PFSK-1 (cell line): ENCODE data around the gene PLEK2.

ENCODE experiments used
- FOXP2 ChIP-seq: optimal IDR thresholded peaks from 2 replicates; pipeline ENCODE3; 2011; ENCODE audit warnings: borderline replicate concordance, control low read depth, inconsistent platforms; ENCODE audit not compliant: insufficient read depth; ENCODE audit errors: extremely low read length, extremely low read depth
- POLR2AphosphoS5 ChIP-seq: IDR thresholded peaks from 2 replicates; pipeline ENCODE4 v1.6.1; 2012; ENCODE audit warnings: low read depth, mild to moderate bottlenecking, control low read depth, low read length, moderate library complexity
- SIN3A ChIP-seq: IDR thresholded peaks from 2 replicates; pipeline ENCODE4 v1.6.1; 2012; ENCODE audit warnings: mild to moderate bottlenecking, low read length, moderate library complexity, borderline replicate concordance; ENCODE audit not compliant: insufficient read depth
- TAF1 ChIP-seq: IDR thresholded peaks from 2 replicates; pipeline ENCODE4 v1.6.1; 2012; ENCODE audit warnings: low read length, control low read depth, borderline replicate concordance; ENCODE audit not compliant: insufficient read depth
- TF ChIP-seq, protein P1 (sequence below), 2 experiments: IDR thresholded peaks; 2 replicates each; pipeline versions ENCODE4 v1.6.1 to v1.8.0; 2011 to 2012; ENCODE audit warnings: low read depth in 2 of 2, low read length in 2 of 2, control low read depth in 1 of 2, inconsistent platforms in 1 of 2, mild to moderate bottlenecking in 1 of 2, moderate library complexity in 1 of 2; ENCODE audit not compliant: insufficient read depth in 1 of 2

PLEK2 gene

DNA sequence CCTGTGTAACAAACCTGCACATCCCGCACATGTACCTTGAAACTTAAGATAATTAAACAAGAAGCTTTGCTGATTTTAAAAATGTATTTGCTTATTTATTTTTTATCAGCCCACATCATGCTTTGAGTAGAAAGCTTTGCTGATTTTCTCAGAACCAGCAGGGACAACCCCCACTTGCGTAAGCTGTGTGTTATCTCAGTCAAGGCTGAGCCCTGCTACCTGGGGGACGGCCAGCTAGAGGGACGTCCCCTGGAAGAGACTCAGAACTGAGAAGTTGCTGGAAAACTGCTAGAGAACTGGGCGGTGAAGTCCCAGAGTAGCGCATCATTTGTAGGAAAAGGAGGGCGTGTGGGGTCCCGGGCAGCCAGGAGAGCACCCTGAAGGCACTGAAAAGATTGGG, 4.1 kb upstream of the PLEK2 start:
- TF ChIP-seq SIN3A (no peak), FOXP2 (no peak), POLR2AphosphoS5 (no peak), TAF1 (no peak)
- TF ChIP-seq, protein P1, sequence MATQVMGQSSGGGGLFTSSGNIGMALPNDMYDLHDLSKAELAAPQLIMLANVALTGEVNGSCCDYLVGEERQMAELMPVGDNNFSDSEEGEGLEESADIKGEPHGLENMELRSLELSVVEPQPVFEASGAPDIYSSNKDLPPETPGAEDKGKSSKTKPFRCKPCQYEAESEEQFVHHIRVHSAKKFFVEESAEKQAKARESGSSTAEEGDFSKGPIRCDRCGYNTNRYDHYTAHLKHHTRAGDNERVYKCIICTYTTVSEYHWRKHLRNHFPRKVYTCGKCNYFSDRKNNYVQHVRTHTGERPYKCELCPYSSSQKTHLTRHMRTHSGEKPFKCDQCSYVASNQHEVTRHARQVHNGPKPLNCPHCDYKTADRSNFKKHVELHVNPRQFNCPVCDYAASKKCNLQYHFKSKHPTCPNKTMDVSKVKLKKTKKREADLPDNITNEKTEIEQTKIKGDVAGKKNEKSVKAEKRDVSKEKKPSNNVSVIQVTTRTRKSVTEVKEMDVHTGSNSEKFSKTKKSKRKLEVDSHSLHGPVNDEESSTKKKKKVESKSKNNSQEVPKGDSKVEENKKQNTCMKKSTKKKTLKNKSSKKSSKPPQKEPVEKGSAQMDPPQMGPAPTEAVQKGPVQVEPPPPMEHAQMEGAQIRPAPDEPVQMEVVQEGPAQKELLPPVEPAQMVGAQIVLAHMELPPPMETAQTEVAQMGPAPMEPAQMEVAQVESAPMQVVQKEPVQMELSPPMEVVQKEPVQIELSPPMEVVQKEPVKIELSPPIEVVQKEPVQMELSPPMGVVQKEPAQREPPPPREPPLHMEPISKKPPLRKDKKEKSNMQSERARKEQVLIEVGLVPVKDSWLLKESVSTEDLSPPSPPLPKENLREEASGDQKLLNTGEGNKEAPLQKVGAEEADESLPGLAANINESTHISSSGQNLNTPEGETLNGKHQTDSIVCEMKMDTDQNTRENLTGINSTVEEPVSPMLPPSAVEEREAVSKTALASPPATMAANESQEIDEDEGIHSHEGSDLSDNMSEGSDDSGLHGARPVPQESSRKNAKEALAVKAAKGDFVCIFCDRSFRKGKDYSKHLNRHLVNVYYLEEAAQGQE (IDR thresholded peaks at IDR 0.05; ENCODE audit: insufficient read depth in 1 of 2, low read depth in 2 of 2, low read length in 2 of 2), result no peak

DNA sequence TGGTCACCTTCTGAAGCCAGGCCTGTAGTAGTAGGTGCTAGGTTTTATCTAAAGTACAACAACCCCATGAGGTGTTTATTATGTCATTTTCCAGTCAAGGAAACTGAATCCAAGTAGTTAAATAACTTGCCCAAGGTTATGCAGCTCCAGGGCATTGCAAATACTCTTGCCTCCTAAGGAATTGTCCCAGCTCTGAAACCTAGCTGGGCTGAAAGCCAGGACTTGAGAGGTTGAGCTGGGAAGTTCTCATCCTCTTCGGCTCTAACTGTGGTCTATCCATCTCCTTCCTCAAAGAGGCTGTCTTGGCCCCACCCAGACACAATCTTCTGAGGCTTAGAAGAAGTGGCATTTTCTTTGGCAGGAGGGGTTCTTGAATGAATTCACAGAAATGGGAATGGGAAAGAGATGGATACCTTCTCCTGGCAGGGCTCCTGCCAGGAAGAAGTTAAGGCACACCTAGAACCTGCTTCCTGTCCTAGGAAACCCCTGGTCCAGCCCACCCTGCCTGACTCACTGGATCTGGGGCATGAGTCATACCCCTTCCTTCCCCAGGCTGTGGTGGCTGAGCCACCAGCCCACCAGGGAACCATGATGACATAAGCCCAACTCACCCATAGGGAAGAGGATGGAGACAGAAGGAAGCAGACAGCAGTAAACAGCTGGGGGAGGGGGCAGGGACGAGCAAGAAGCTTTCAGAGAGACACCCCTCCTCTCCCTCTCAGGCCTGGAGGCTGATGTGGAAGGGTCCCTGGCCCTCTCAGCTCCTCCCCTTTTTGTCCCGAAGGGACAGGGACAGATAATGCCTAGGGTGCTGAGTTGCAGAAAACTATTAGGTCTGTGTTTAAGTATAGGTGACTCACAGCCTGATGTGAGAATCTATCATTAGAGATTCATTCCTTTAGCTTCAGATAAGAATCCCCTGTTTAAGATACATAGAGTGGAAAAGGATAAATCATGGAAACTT, 2.1 kb upstream of the PLEK2 start:
- TF ChIP-seq, protein P1 (IDR thresholded peaks at IDR 0.05; ENCODE audit: insufficient read depth in 1 of 2, low read depth in 2 of 2, low read length in 2 of 2), result no peak
- TF ChIP-seq POLR2AphosphoS5 (no peak), TAF1 (no peak), FOXP2 (peak; percentile 58), SIN3A (no peak)

DNA sequence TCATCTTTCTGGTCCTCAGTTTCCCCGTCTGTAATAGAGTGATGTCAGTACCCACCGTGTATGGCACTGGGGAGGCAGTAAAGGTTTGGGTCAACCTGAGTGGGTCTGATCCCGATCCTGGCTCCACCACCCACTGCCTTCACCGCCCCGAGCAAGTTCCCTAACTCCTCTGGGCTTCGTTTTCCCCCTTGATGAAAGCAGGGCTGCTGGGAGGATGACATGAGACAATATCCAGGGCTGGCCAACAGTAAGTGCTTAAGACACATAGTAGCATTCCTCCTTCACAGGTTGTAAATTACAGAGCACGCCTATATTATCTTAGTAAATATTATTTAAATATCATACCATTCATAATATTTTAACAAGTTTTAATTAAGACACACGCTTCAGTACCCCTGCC, 595 bp downstream of the PLEK2 start:
- TF ChIP-seq SIN3A, result no peak
- TF ChIP-seq, protein P1 (IDR thresholded peaks at IDR 0.05; ENCODE audit: insufficient read depth in 1 of 2, low read depth in 2 of 2, low read length in 2 of 2), result no peak
- TF ChIP-seq TAF1, result no peak

DNA sequence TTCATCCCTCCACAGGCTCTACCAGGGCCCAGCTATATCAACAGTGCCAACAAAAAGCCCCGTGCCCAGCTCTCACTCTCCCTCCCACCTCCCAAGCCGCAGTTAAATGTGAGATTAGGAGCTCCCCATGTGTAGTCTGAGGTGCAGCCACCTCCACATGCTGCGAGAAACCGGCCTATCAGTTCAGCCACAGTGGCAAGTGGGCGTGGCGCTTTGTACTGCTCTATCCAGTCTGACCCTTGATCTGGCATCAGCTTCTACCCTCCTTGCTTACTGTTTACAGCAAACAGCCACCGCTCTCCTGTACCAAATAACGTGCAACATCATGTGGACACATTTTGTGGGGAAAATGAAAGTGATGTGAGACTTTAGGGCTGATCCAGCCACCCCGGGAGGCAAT, 1.7 kb downstream of the PLEK2 start:
- no peak for TF ChIP-seq SIN3A
- TF ChIP-seq FOXP2, result no peak
- no peak for TF ChIP-seq POLR2AphosphoS5
- TF ChIP-seq, protein P1 (IDR thresholded peaks at IDR 0.05; ENCODE audit: insufficient read depth in 1 of 2, low read depth in 2 of 2, low read length in 2 of 2), result no peak
- no peak for TF ChIP-seq TAF1

DNA sequence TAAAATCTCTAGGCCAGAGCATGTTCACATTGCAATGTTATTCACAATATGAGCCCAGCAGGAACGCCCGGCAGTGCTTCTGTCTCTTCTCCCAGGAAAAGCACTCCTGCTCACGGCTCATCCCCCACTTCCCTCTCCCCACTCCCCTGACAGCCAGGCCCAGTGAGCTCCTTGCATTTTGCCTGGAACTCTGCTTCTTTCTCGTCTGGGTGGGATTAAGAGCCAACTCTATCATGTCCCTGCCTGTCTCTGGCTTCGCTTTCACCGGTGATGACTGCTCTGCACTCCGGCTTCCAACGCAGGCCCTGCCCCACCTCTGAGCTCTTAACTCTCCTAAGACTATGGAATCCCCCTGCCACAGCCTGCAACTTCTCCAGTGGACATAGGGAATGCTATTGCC, 2.5 kb downstream of the PLEK2 start:
- no peak for TF ChIP-seq POLR2AphosphoS5
- no peak for TF ChIP-seq FOXP2
- no peak for TF ChIP-seq SIN3A
- no peak for TF ChIP-seq TAF1
- TF ChIP-seq, protein P1 (IDR thresholded peaks at IDR 0.05; ENCODE audit: insufficient read depth in 1 of 2, low read depth in 2 of 2, low read length in 2 of 2), result no peak
